SU-DHL-6 (cell line): ENCODE data around the gene RPE65.

Experiments
- H2AFZ ChIP-seq: fragments of 200-600 bp; sonication (generic); 2 replicates; pipeline ENCODE4 v1.6.1; 2014; ENCODE audit warnings: low read depth, mild to moderate bottlenecking, moderate library complexity, mixed read lengths, antibody characterized with exemption, low read length; ENCODE audit not compliant: severe bottlenecking
- H3F3A ChIP-seq: fragments of 200-600 bp; shearing (Covaris generic); 2 replicates; pipeline ENCODE4 v1.6.0; 2016; ENCODE audit warnings: antibody characterized with exemption, mild to moderate bottlenecking; ENCODE audit not compliant: insufficient read depth
- H3K27ac ChIP-seq: fragments of 200-600 bp; sonication (generic); 2 replicates; pipeline ENCODE4 v1.5.1; 2016; ENCODE audit warnings: low read depth, mild to moderate bottlenecking, low read length, moderate library complexity, mixed read lengths
- H3K27me3 ChIP-seq: fragments of 200-600 bp; sonication (generic), shearing (Covaris generic); 2 replicates; pipeline ENCODE4 v1.6.0; 2014; ENCODE audit warnings: mild to moderate bottlenecking, low read length
- H3K36me3 ChIP-seq: fragments of 200-600 bp; sonication (generic); 2 replicates; pipeline ENCODE4 v1.6.1; 2014; ENCODE audit warnings: mild to moderate bottlenecking, low read length, mixed read lengths
- H3K4me2 ChIP-seq: fragments of 300-600, 200-600 bp; shearing (Covaris generic), sonication (generic); 2 replicates; pipeline ENCODE4 v1.6.0; 2014; ENCODE audit warnings: low read length, low read depth, mild to moderate bottlenecking; ENCODE audit not compliant: poor library complexity, severe bottlenecking
- H3K4me3 ChIP-seq: fragments of 200-600 bp; sonication (generic); 2 replicates; pipeline ENCODE4 v1.5.1; 2014; ENCODE audit warnings: antibody characterized with exemption, low read length, mild to moderate bottlenecking, mixed read lengths; ENCODE audit not compliant: insufficient read depth, poor library complexity, severe bottlenecking
- H3K79me2 ChIP-seq: fragments of 200-600 bp; sonication (generic); 2 replicates; pipeline ENCODE4 v1.6.1; 2014; ENCODE audit warnings: mild to moderate bottlenecking, low read length, moderate library complexity; ENCODE audit not compliant: insufficient read depth
- H3K9ac ChIP-seq: fragments of 200-600 bp; sonication (generic); 2 replicates; pipeline ENCODE4 v1.7.0; 2014; ENCODE audit warnings: mild to moderate bottlenecking, low read length
- H3K9me2 ChIP-seq: fragments of 200-600 bp; sonication (generic); replicated peaks from 2 replicates; pipeline ENCODE4 v1.6.1; 2014; ENCODE audit warnings: low read length; ENCODE audit not compliant: insufficient read depth
- H3K9me3 ChIP-seq: fragments of 200-600 bp; sonication (generic); 2 replicates; pipeline ENCODE4 v1.6.1; 2014; ENCODE audit warnings: low read length, mixed read lengths; ENCODE audit not compliant: insufficient read depth
- H4K20me1 ChIP-seq: fragments of 200-600 bp; sonication (generic); 2 replicates; pipeline ENCODE4 v1.6.1; 2014; ENCODE audit warnings: low read depth, mild to moderate bottlenecking, antibody characterized with exemption, low read length, moderate library complexity, mixed read lengths
- EZH2phosphoT487 ChIP-seq: fragments of 200-600 bp; sonication (generic), shearing (Covaris generic); conservative IDR thresholded peaks from 2 replicates; pipeline ENCODE4 v1.6.1; 2018; ENCODE audit warnings: mild to moderate bottlenecking, antibody characterized with exemption, low read length, moderate library complexity, mixed read lengths
- TF ChIP-seq, protein P1 (sequence below): fragments of 200-600 bp; sonication (generic); IDR thresholded peaks from one replicate; pipeline ENCODE4 v1.5.1; 2017; ENCODE audit warnings: antibody characterized with exemption, mild to moderate bottlenecking, low read length, moderate library complexity; ENCODE audit not compliant: insufficient read depth, poor library complexity, severe bottlenecking

Gene RPE65

DNA sequence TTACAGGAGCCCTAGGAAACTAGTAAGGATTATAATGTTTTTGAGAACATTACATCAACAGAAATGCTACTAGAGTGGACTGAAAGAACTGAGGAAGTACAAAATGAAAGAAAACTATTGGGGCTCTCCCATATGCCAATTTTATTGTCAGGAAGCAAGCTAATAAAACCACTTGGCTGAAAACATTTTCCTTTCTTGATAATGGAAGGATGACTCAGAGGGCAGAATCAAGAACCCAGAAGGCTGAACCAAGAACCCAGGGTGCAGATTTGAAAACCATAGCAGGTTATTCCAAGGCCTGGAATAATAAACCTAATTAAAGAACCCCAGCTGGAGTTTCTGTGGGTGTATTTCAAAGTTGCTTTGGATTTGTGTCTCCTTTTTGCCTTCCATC is 70.7 kb downstream of the RPE65 start:
- H3K27me3 ChIP-seq = no peaks in the 10 kb centered on the region
- H4K20me1 ChIP-seq = no peaks in the 10 kb centered on the region
- TF ChIP-seq EZH2phosphoT487 = no peak
- TF ChIP-seq, protein P1, sequence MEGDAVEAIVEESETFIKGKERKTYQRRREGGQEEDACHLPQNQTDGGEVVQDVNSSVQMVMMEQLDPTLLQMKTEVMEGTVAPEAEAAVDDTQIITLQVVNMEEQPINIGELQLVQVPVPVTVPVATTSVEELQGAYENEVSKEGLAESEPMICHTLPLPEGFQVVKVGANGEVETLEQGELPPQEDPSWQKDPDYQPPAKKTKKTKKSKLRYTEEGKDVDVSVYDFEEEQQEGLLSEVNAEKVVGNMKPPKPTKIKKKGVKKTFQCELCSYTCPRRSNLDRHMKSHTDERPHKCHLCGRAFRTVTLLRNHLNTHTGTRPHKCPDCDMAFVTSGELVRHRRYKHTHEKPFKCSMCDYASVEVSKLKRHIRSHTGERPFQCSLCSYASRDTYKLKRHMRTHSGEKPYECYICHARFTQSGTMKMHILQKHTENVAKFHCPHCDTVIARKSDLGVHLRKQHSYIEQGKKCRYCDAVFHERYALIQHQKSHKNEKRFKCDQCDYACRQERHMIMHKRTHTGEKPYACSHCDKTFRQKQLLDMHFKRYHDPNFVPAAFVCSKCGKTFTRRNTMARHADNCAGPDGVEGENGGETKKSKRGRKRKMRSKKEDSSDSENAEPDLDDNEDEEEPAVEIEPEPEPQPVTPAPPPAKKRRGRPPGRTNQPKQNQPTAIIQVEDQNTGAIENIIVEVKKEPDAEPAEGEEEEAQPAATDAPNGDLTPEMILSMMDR = no peak
- no peaks in the 10 kb centered on the region for H3K79me2 ChIP-seq
- H2AFZ ChIP-seq = no peak overlapping the region
- no peaks in the 10 kb centered on the region for H3K36me3 ChIP-seq
- no peaks in the 10 kb centered on the region for H3K9me2 ChIP-seq
- H3K9ac ChIP-seq = no peak overlapping the region
- no peaks in the 10 kb centered on the region for H3F3A ChIP-seq
- no peak overlapping the region for H3K27ac ChIP-seq
- H3K4me2 ChIP-seq = no peak overlapping the region
- no peak overlapping the region for H3K4me3 ChIP-seq
- H3K9me3 ChIP-seq = no peaks in the 10 kb centered on the region
